Rectal smooth muscle tissue (tissue), 1 donor: ENCODE data around the gene CPED1.

Experiments used
- H3K27ac ChIP-seq: one replicate; pipeline ENCODE4 v1.7.0; 2013; ENCODE audit warnings: low read depth, low read length, inconsistent platforms
- H3K27me3 ChIP-seq: one replicate; pipeline ENCODE4 v1.7.0; 2013; ENCODE audit warnings: low read length; ENCODE audit not compliant: control insufficient read depth, insufficient read depth
- H3K36me3 ChIP-seq: one replicate; pipeline ENCODE4 v1.7.0; 2013; ENCODE audit warnings: low read length; ENCODE audit not compliant: control insufficient read depth, insufficient read depth
- H3K4me1 ChIP-seq: one replicate; pipeline ENCODE4 v1.7.0; 2013; ENCODE audit warnings: low read length; ENCODE audit not compliant: control insufficient read depth, insufficient read depth
- H3K4me3 ChIP-seq: one replicate; pipeline ENCODE4 v1.7.0; 2013; ENCODE audit warnings: low read length
- H3K9ac ChIP-seq: one replicate; pipeline ENCODE4 v1.7.0; 2013; ENCODE audit warnings: low read length

Gene CPED1

GRCh38 chr7:120988591-120989256, at the start of gene CPED1:
CPED1 (plus strand) TSS chr7:120988711; CDS start chr7:120989622, 911 bp downstream.
- H3K36me3 ChIP-seq: no peaks in the 10 kb centered on the region
- peaks cover 3% of the 10 kb centered on the region for H3K4me1 ChIP-seq
- H3K27ac ChIP-seq: peak within 1 kb of the TSS; percentile 89
- peak within 1 kb of the TSS; percentile 12 for H3K9ac ChIP-seq
- no peaks in the 10 kb centered on the region for H3K27me3 ChIP-seq
- H3K4me3 ChIP-seq: peak within 1 kb of the TSS; percentile 59

GRCh38 chr7:120939345-120939744, 49.2 kb upstream of the CPED1 start:
- Histone ChIP-seq H3K4me1 (no peaks in the 10 kb centered on the region), H3K27ac (no peak overlapping the region), H3K4me3 (no peak overlapping the region), H3K9ac (no peak overlapping the region), H3K36me3 (no peaks in the 10 kb centered on the region), H3K27me3 (no peaks in the 10 kb centered on the region)

GRCh38 chr7:120941064-120941463, 47.4 kb upstream of the CPED1 start:
- H3K36me3 ChIP-seq: no peaks in the 10 kb centered on the region
- H3K27ac ChIP-seq: no peak overlapping the region
- H3K9ac ChIP-seq: no peak overlapping the region
- no peak overlapping the region for H3K4me3 ChIP-seq
- H3K4me1 ChIP-seq: no peaks in the 10 kb centered on the region
- no peaks in the 10 kb centered on the region for H3K27me3 ChIP-seq

- Histone ChIP-seq H3K36me3 (no peaks in the 10 kb centered on the region), H3K9ac (no peak overlapping the region), H3K4me1 (no peaks in the 10 kb centered on the region), H3K27me3 (no peaks in the 10 kb centered on the region), H3K4me3 (no peak overlapping the region), H3K27ac (no peak overlapping the region)
Measured at GRCh38 chr7:120941856-120942255, 46.7 kb upstream of the CPED1 start.

GRCh38 chr7:120942861-120943260, 45.6 kb upstream of the CPED1 start:
- Histone ChIP-seq H3K27ac (no peak overlapping the region), H3K9ac (no peak overlapping the region), H3K4me3 (no peak overlapping the region), H3K36me3 (no peaks in the 10 kb centered on the region), H3K27me3 (no peaks in the 10 kb centered on the region), H3K4me1 (no peaks in the 10 kb centered on the region)

- Histone ChIP-seq H3K27ac (no peak overlapping the region), H3K27me3 (no peaks in the 10 kb centered on the region), H3K9ac (no peak overlapping the region), H3K4me1 (peaks cover 2% of the 10 kb centered on the region), H3K36me3 (no peaks in the 10 kb centered on the region), H3K4me3 (no peak overlapping the region)
Measured at GRCh38 chr7:120944826-120945562, 43.5 kb upstream of the CPED1 start.

GRCh38 chr7:120947980-120948379, 40.5 kb upstream of the CPED1 start:
- H3K27me3 ChIP-seq: no peaks in the 10 kb centered on the region
- H3K27ac ChIP-seq: no peak overlapping the region
- H3K4me3 ChIP-seq: no peak overlapping the region
- H3K36me3 ChIP-seq: no peaks in the 10 kb centered on the region
- H3K9ac ChIP-seq: no peak overlapping the region
- peaks cover 4% of the 10 kb centered on the region for H3K4me1 ChIP-seq

GRCh38 chr7:120949393-120949911, 39.1 kb upstream of the CPED1 start:
- Histone ChIP-seq H3K4me3 (peak overlapping the region; percentile 75), H3K36me3 (no peaks in the 10 kb centered on the region), H3K9ac (no peak overlapping the region), H3K27me3 (no peaks in the 10 kb centered on the region), H3K27ac (no peak overlapping the region), H3K4me1 (peaks cover 4% of the 10 kb centered on the region)

GRCh38 chr7:120949998-120950538, 38.4 kb upstream of the CPED1 start:
- peak overlapping the region; percentile 75 for H3K4me3 ChIP-seq
- H3K4me1 ChIP-seq: peaks cover 4% of the 10 kb centered on the region
- H3K36me3 ChIP-seq: no peaks in the 10 kb centered on the region
- H3K27ac ChIP-seq: peak overlapping the region; percentile 59
- no peaks in the 10 kb centered on the region for H3K27me3 ChIP-seq
- no peak overlapping the region for H3K9ac ChIP-seq

- H3K9ac ChIP-seq: peak within 1 kb of the TSS; percentile 77
- no peaks in the 10 kb centered on the region for H3K27me3 ChIP-seq
- peak within 1 kb of the TSS; percentile 99 for H3K27ac ChIP-seq
- peak within 1 kb of the TSS; percentile 75 for H3K4me3 ChIP-seq
- peaks cover 4% of the 10 kb centered on the region for H3K4me1 ChIP-seq
- H3K36me3 ChIP-seq: peaks cover 4% of the 10 kb centered on the region
Measured at GRCh38 chr7:120950539-120951308, 37.8 kb upstream of the CPED1 start, which contains the start of gene ING3. ING3 (plus strand) TSS chr7:120950777; CDS start chr7:120950897, 120 bp downstream.

GRCh38 chr7:120951309-120951699, 37.2 kb upstream of the CPED1 start:
- Histone ChIP-seq H3K9ac (peak overlapping the region; percentile 58), H3K36me3 (peaks cover 5% of the 10 kb centered on the region), H3K27me3 (no peaks in the 10 kb centered on the region), H3K4me3 (peak overlapping the region; percentile 74), H3K27ac (peak overlapping the region; percentile 99), H3K4me1 (peaks cover 4% of the 10 kb centered on the region)

- Histone ChIP-seq H3K4me3 (no peak overlapping the region), H3K27ac (no peak overlapping the region), H3K36me3 (peaks cover 5% of the 10 kb centered on the region), H3K9ac (no peak overlapping the region), H3K4me1 (peaks cover 4% of the 10 kb centered on the region), H3K27me3 (no peaks in the 10 kb centered on the region)
Measured at GRCh38 chr7:120951826-120952225, 36.7 kb upstream of the CPED1 start.
